Stimulated activated CD8-positive, alpha-beta memory T cell treated with anti-CD3 and anti-CD28 coated beads, Interleukin-4, amount 100 ng/mL, for 4 hours (primary cell): ENCODE measurements around the gene NUDT9.
"Not testable (repeated sequence)": the region's sequence is repeated elsewhere in the genome, so short reads cannot be mapped to it uniquely, and the experiment has no call there.

ENCODE experiments used
- DNase-seq, 2 donors: peaks; one replicate each; pipeline ENCODE4 v3.0.0-alpha.2; 2020; ENCODE audit warnings: low read depth in 2 of 2, low spot score in 1 of 2

The NUDT9 gene

GRCh38 chr4:87458913-87459312 lies 36.5 kb downstream of the NUDT9 start:
- no peak for DNase-seq

GRCh38 chr4:87461281-87461700 lies 38.9 kb downstream of the NUDT9 start:
- DNase-seq, result no peak

- DNase-seq, result no peak
Measured at GRCh38 chr4:87462102-87462501, 39.7 kb downstream of the NUDT9 start.

GRCh38 chr4:87465739-87466366 lies 43.5 kb downstream of the NUDT9 start:
- no peak for DNase-seq

- DNase-seq, result no peak
Measured at GRCh38 chr4:87469390-87469789, 47.0 kb downstream of the NUDT9 start.

- no peak for DNase-seq
Measured at GRCh38 chr4:87476934-87477333, 54.6 kb downstream of the NUDT9 start.

GRCh38 chr4:87478732-87479250 lies 56.4 kb downstream of the NUDT9 start:
- DNase-seq, result no peak

- DNase-seq, result no peak
Measured at GRCh38 chr4:87481377-87481776, 59.0 kb downstream of the NUDT9 start.

- DNase-seq, result not testable (repeated sequence)
Measured at GRCh38 chr4:87483247-87483646, 60.9 kb downstream of the NUDT9 start.

- not testable (repeated sequence) for DNase-seq
Measured at GRCh38 chr4:87488666-87489065, 66.3 kb downstream of the NUDT9 start.

GRCh38 chr4:87489678-87490077 lies 67.3 kb downstream of the NUDT9 start:
- no peak for DNase-seq

GRCh38 chr4:87490664-87491369 lies 68.4 kb downstream of the NUDT9 start:
- no peak for DNase-seq

- DNase-seq, result no peak
Measured at GRCh38 chr4:87491436-87491835, 69.1 kb downstream of the NUDT9 start.

- not testable (repeated sequence) for DNase-seq
Measured at GRCh38 chr4:87491851-87492250, 69.5 kb downstream of the NUDT9 start.

- no peak for DNase-seq
Measured at GRCh38 chr4:87493115-87493514, 70.7 kb downstream of the NUDT9 start.

- DNase-seq, result no peak
Measured at GRCh38 chr4:87497159-87497558, 74.8 kb downstream of the NUDT9 start.

- no peak for DNase-seq
Measured at GRCh38 chr4:87497578-87497977, 75.2 kb downstream of the NUDT9 start.

- DNase-seq, result no peak
Measured at GRCh38 chr4:87498446-87498900, 76.1 kb downstream of the NUDT9 start.

- no peak for DNase-seq
Measured at GRCh38 chr4:87499403-87500091, 77.2 kb downstream of the NUDT9 start.

- DNase-seq, result no peak
Measured at GRCh38 chr4:87500092-87500462, 77.7 kb downstream of the NUDT9 start.

GRCh38 chr4:87502580-87503238 lies 80.3 kb downstream of the NUDT9 start:
- DNase-seq, result no peak
